Upper lobe of left lung (tissue), 4 donors: Measurements from ENCODE around the gene GPR137.

Experiments used
- EP300 ChIP-seq, 4 donors: sonication (generic); formaldehyde crosslinking; IDR thresholded peaks; one replicate each; pipeline ENCODE4 v1.5.1; 2017; ENCODE audit warnings: antibody characterized with exemption in 4 of 4, control low read depth in 2 of 4
- POLR2A ChIP-seq, 4 donors: fragments of 450-650 bp; IDR thresholded peaks; one replicate each; pipeline ENCODE4 v1.5.1; 2016 to 2017; ENCODE audit warnings: antibody characterized with exemption in 4 of 4, mild to moderate bottlenecking in 2 of 4
- POLR2AphosphoS5 ChIP-seq, 2 donors: sonication (generic); formaldehyde crosslinking; IDR thresholded peaks; one replicate each; pipeline ENCODE4 v1.5.1; 2017; ENCODE audit warnings: antibody characterized with exemption in 2 of 2
- TF ChIP-seq, protein P1 (sequence below), 6 experiments: fragments of 450-650 bp in 4 of 6; fragments of 200-600 bp in 2 of 6; sonication (generic) in 2 of 6; IDR thresholded peaks; one replicate each; pipeline ENCODE4 v1.5.1; 2016 to 2019; ENCODE audit warnings: antibody characterized with exemption in 6 of 6

GRCh38 chr11:64296830-64297698 is 11.4 kb downstream of the GPR137 start:
- TF ChIP-seq POLR2AphosphoS5 (IDR thresholded peaks at IDR 0.05) (no peak), POLR2A (IDR thresholded peaks at IDR 0.05) (no peak), EP300 (IDR thresholded peaks at IDR 0.05) (no peak)
- TF ChIP-seq, protein P1, sequence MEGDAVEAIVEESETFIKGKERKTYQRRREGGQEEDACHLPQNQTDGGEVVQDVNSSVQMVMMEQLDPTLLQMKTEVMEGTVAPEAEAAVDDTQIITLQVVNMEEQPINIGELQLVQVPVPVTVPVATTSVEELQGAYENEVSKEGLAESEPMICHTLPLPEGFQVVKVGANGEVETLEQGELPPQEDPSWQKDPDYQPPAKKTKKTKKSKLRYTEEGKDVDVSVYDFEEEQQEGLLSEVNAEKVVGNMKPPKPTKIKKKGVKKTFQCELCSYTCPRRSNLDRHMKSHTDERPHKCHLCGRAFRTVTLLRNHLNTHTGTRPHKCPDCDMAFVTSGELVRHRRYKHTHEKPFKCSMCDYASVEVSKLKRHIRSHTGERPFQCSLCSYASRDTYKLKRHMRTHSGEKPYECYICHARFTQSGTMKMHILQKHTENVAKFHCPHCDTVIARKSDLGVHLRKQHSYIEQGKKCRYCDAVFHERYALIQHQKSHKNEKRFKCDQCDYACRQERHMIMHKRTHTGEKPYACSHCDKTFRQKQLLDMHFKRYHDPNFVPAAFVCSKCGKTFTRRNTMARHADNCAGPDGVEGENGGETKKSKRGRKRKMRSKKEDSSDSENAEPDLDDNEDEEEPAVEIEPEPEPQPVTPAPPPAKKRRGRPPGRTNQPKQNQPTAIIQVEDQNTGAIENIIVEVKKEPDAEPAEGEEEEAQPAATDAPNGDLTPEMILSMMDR (IDR thresholded peaks at IDR 0.05) = no peak
